Glutamatergic neuron (in vitro differentiated cells): ENCODE measurements around the gene WDR76. TPM values are rescaled to one million over a fixed set of nuclear protein-coding genes. Genes with fewer than 3 reads are reported as not detected.

Experiments
- DNase-seq: peaks from one replicate; pipeline ENCODE4 v3.0.0; 2022
- H3K27ac Mint-ChIP-seq: one replicate; pipeline ENCODE4 v1.8.0; 2020; ENCODE audit warnings: mild to moderate bottlenecking, mixed read lengths, inconsistent platforms; ENCODE audit not compliant: unreplicated experiment
- H3K27me3 Mint-ChIP-seq: one replicate; pipeline ENCODE4 v1.8.0; 2020; ENCODE audit warnings: mild to moderate bottlenecking, moderate library complexity, mixed read lengths, inconsistent platforms; ENCODE audit not compliant: unreplicated experiment
- H3K36me3 Mint-ChIP-seq: one replicate; pipeline ENCODE4 v1.8.0; 2020; ENCODE audit warnings: mild to moderate bottlenecking, mixed read lengths, inconsistent platforms; ENCODE audit not compliant: unreplicated experiment
- H3K4me1 Mint-ChIP-seq: one replicate; pipeline ENCODE4 v1.8.0; 2020; ENCODE audit warnings: mild to moderate bottlenecking, low read depth, mixed read lengths, inconsistent platforms; ENCODE audit not compliant: unreplicated experiment
- H3K4me3 Mint-ChIP-seq: one replicate; pipeline ENCODE4 v1.8.0; 2020; ENCODE audit warnings: mild to moderate bottlenecking, mixed read lengths, inconsistent platforms; ENCODE audit not compliant: unreplicated experiment
- H3K9me3 Mint-ChIP-seq: one replicate; pipeline ENCODE4 v1.8.0; 2020; ENCODE audit warnings: mild to moderate bottlenecking, moderate library complexity, mixed read lengths, inconsistent platforms; ENCODE audit not compliant: unreplicated experiment
- CTCF ChIP-seq: fragments of 200-600 bp; sonication (generic); IDR thresholded peaks from one replicate; pipeline ENCODE4 v1.5.0; 2021; ENCODE audit not compliant: partially characterized antibody, unreplicated experiment
- total RNA-seq: library from RNA; stranded (reverse); fragmentation: NEBNext Ultra II Directional; extraction: Animal tissue kit (Norgen Biotek cat#: 25700); gene quantifications from one replicate; pipeline ENCODE4 v1.2.1, GENCODE V29; 2021; ENCODE audit not compliant: unreplicated experiment

The WDR76 gene
- total RNA-seq, 1 donor from 2014 or later: 4.7 TPM

GRCh38 chr15:43876872-43877271 is 50.1 kb downstream of the WDR76 start:
- DNase-seq: no peak
- H3K4me1 Mint-ChIP-seq: no peaks in the 10 kb centered on the region
- H3K9me3 Mint-ChIP-seq: peaks cover 2% of the 10 kb centered on the region
- H3K27me3 Mint-ChIP-seq: peaks cover 1% of the 10 kb centered on the region
- no peak for TF ChIP-seq CTCF
- no peak overlapping the region for H3K4me3 Mint-ChIP-seq
- no peak overlapping the region for H3K27ac Mint-ChIP-seq
- no peaks in the 10 kb centered on the region for H3K36me3 Mint-ChIP-seq

DNA sequence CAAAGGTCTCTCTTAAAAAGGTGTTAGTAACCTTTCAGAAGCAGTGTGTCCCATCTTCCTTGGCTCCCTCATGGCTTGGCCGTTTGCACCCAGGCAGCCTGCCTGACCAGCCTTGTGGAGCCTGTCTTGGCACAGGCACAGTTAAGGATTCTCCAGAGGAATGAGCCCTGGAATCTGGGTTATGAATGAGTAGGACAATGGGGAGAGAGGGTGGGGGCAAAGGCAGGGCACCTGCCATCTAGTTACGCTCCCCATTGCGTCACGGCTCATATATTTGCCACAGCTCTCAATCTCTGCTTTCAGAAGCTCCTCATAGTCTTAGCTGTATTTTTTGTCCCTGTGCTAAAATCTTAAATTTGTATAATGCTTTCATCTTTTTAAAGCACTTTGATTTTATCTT is 50.6 kb downstream of the WDR76 start:
- no peaks in the 10 kb centered on the region for H3K4me1 Mint-ChIP-seq
- peaks cover 1% of the 10 kb centered on the region for H3K27me3 Mint-ChIP-seq
- DNase-seq: no peak
- H3K9me3 Mint-ChIP-seq: peaks cover 2% of the 10 kb centered on the region
- H3K36me3 Mint-ChIP-seq: no peaks in the 10 kb centered on the region
- TF ChIP-seq CTCF: no peak
- no peak overlapping the region for H3K27ac Mint-ChIP-seq
- H3K4me3 Mint-ChIP-seq: no peak overlapping the region

DNA sequence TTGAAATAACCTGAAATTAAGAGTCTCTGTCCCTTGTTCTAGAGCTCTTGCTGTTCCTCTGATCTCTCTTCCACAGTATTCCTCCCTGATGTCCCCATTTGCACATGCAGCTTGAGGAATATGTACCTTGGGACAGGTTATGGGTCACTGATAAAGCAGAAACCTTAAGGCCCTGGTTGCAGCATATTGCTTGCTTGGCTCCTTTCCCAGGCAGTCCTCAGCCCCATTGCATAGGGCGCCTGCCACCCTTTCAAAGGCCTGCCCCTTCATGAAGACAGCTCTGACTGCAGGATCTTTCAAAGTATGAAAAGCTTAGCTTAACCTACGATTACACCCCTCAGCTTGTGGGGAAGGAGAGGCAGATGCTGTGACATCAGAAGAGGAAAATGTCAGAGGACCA is 51.6 kb downstream of the WDR76 start:
- Mint-ChIP-seq H3K36me3 (no peaks in the 10 kb centered on the region), H3K4me3 (no peak overlapping the region), H3K27me3 (peaks cover 1% of the 10 kb centered on the region), H3K27ac (no peak overlapping the region), H3K9me3 (peaks cover 2% of the 10 kb centered on the region), H3K4me1 (no peaks in the 10 kb centered on the region)
- no peak for DNase-seq
- no peak for TF ChIP-seq CTCF

- H3K27me3 Mint-ChIP-seq: peaks cover 1% of the 10 kb centered on the region
- no peak overlapping the region for H3K27ac Mint-ChIP-seq
- TF ChIP-seq CTCF: no peak
- peaks cover 3% of the 10 kb centered on the region for H3K36me3 Mint-ChIP-seq
- H3K9me3 Mint-ChIP-seq: peaks cover 2% of the 10 kb centered on the region
- no peaks in the 10 kb centered on the region for H3K4me1 Mint-ChIP-seq
- DNase-seq: no peak
- no peak overlapping the region for H3K4me3 Mint-ChIP-seq
Observed at GRCh38 chr15:43879386-43880355, 52.9 kb downstream of the WDR76 start.
